Brain microvascular endothelial cell (primary cell): Measurements from ENCODE around the gene GPALPP1.
A peak's percentile ranks its signal among the peaks of the same experiment; 100 is the strongest.

Experiments
- DNase-seq: peaks from one replicate; pipeline ENCODE4 v3.0.0-alpha.2; 2020
- H3K27ac ChIP-seq: fragments of 250-450 bp; sonication (Bioruptor Pico); 2 replicates; pipeline ENCODE4 v1.5.1; 2020; ENCODE audit warnings: mild to moderate bottlenecking, moderate library complexity
- H3K27me3 ChIP-seq: fragments of 250-450 bp; sonication (Bioruptor Pico); replicated peaks from 2 replicates; pipeline ENCODE4 v1.5.1; 2020; ENCODE audit warnings: mild to moderate bottlenecking
- H3K36me3 ChIP-seq: fragments of 250-450 bp; sonication (Bioruptor Pico); replicated peaks from 2 replicates; pipeline ENCODE4 v1.5.1; 2020; ENCODE audit warnings: mild to moderate bottlenecking
- H3K4me3 ChIP-seq: 2 replicates; pipeline ENCODE4 v1.5.1; 2011; ENCODE audit warnings: low read depth, mild to moderate bottlenecking, control low read depth, low read length, moderate library complexity
- in situ Hi-C: cut with HindIII; loops from 2 replicates; pipeline ENCODE4 v1.10.0; 2017; ENCODE audit warnings: low sequenced_read_pairs, low pct_ligation_motif_present
- TF ChIP-seq, protein P1 (sequence below): IDR thresholded peaks from 2 replicates; pipeline ENCODE4 v1.5.1; 2011; ENCODE audit warnings: low read depth, mild to moderate bottlenecking, moderate library complexity, low read length, control low read depth, inconsistent platforms; ENCODE audit errors: missing control alignments

GPALPP1 gene

DNA sequence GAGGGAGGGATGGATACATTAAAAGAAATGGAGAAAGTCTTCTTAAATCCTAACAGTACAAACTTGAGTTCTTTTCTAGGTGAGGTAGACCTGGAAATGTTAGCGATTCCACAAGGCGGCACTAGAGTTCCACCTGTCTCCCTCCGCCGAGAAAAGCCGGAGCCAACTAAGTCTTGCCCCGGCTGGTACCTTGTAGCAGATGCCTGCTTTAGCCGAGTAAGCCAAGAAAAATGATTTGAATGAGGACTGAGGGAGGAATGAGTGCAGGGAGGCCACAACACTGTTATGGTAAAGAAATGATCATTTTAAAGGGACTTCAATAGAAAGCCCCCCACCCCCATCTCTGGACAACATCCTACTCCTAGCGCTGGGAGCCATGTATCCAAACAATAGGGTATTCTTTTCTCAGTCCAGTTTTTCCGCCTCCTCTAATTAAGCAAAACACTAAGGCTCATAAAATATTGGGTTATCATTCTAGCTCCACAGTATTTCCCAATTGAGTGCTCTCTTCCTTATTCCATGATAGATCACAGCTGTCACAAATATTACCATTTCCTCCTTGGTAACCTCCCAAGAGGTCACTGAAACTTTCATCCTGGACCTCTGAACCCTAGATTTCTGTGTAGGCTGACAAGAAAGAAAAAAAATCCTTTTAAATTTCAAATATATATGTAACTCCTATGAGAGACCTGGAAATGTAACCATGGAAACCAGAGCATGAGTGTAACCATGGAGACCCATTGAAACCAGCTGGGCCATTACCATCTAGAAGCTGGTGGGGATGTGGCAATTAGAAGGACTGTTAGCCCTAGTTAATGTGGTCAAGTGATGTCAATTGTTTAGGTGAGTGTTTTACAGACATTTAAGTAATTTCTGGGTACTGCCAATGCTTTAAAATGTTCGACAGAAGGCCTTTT lies 58.3 kb downstream of the GPALPP1 start:
- TF ChIP-seq, protein P1, sequence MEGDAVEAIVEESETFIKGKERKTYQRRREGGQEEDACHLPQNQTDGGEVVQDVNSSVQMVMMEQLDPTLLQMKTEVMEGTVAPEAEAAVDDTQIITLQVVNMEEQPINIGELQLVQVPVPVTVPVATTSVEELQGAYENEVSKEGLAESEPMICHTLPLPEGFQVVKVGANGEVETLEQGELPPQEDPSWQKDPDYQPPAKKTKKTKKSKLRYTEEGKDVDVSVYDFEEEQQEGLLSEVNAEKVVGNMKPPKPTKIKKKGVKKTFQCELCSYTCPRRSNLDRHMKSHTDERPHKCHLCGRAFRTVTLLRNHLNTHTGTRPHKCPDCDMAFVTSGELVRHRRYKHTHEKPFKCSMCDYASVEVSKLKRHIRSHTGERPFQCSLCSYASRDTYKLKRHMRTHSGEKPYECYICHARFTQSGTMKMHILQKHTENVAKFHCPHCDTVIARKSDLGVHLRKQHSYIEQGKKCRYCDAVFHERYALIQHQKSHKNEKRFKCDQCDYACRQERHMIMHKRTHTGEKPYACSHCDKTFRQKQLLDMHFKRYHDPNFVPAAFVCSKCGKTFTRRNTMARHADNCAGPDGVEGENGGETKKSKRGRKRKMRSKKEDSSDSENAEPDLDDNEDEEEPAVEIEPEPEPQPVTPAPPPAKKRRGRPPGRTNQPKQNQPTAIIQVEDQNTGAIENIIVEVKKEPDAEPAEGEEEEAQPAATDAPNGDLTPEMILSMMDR, result peak; percentile 88
- DNase-seq, result peak; percentile 76
- Histone ChIP-seq H3K4me3 (peak overlapping the region; percentile 52), H3K27me3 (no peaks in the 10 kb centered on the region), H3K36me3 (no peaks in the 10 kb centered on the region), H3K27ac (no peak overlapping the region)
- in situ Hi-C loops, result loop anchor here (25.0 kb wide), 1 partner anchor 240 kb away; no protein-coding TSS in a partner anchor

DNA sequence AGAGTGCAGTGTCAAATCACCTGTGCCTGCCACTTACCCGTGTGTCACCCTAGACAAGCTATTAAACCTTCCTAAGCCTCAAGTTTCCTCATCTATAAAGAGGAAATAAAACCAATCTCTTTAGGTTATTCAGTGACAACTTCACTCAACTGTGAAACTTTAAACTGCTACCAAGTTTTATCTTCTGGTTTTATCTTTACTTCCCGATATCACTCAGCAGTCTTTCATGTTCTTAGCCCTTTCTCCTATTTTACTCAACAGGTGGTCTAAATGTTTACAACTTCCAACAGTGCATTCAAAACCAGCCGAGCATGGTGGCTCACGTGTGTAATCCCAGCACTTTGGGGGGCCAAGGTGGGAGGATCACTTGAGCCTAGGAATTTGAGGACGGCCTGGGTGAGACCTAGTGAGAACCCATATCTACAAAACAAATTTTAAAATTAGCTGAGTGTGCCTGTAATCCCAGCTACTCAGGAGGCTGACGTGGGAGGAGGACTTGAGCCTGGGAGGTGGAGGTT lies 59.6 kb downstream of the GPALPP1 start:
- Histone ChIP-seq H3K36me3 (no peaks in the 10 kb centered on the region), H3K27me3 (no peaks in the 10 kb centered on the region), H3K27ac (no peak overlapping the region), H3K4me3 (no peak overlapping the region)
- TF ChIP-seq, protein P1, result no peak
- DNase-seq, result no peak
- in situ Hi-C loops, result loop anchor here (25.0 kb wide), 1 partner anchor 238 kb away; no protein-coding TSS in a partner anchor

DNA sequence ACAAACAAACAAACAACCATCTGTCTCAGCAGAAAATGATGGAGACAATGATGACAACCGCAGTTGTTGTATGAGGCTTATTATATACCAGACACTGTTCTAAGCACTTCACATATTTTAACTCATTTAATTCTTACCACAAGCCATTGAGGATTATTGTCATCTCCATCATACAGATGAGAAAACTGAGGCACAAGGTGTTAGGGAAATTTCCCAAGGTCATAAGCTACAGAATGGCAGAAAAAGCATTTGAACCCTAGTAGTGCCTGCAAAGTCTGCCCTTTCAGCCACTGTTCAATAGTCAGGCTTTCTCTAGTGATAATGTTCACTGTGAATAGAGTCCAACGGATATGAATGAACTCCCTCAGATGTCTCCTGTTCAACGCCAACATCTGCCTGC lies 60.1 kb downstream of the GPALPP1 start:
- no peak overlapping the region for H3K4me3 ChIP-seq
- in situ Hi-C loops, result loop anchor here (25.0 kb wide), 1 partner anchor 238 kb away; no protein-coding TSS in a partner anchor
- no peaks in the 10 kb centered on the region for H3K36me3 ChIP-seq
- H3K27me3 ChIP-seq, result no peaks in the 10 kb centered on the region
- no peak for DNase-seq
- no peak overlapping the region for H3K27ac ChIP-seq
- TF ChIP-seq, protein P1, result no peak

DNA sequence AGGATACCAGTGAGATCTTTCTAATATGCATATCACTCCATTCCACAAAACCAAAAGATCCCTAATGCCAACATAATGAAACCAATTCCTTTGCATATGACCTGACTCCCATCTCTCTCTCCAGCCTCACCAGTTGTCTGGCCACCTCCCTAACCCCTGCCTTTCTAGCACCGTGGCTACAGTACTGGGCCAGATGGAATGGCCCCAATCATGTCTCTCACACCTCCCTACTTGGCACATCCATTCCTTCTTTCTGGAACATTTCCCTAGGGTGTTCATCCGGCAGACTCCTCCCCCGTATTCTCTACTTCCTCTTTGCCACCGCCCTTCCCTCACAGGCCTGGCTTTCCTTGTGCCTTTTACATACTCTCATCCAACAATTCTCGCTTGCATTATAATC lies 62.0 kb downstream of the GPALPP1 start:
- TF ChIP-seq, protein P1, result no peak
- in situ Hi-C loops, result no loop called here
- no peaks in the 10 kb centered on the region for H3K36me3 ChIP-seq
- no peak overlapping the region for H3K4me3 ChIP-seq
- DNase-seq, result no peak
- no peak overlapping the region for H3K27ac ChIP-seq
- H3K27me3 ChIP-seq, result no peaks in the 10 kb centered on the region

DNA sequence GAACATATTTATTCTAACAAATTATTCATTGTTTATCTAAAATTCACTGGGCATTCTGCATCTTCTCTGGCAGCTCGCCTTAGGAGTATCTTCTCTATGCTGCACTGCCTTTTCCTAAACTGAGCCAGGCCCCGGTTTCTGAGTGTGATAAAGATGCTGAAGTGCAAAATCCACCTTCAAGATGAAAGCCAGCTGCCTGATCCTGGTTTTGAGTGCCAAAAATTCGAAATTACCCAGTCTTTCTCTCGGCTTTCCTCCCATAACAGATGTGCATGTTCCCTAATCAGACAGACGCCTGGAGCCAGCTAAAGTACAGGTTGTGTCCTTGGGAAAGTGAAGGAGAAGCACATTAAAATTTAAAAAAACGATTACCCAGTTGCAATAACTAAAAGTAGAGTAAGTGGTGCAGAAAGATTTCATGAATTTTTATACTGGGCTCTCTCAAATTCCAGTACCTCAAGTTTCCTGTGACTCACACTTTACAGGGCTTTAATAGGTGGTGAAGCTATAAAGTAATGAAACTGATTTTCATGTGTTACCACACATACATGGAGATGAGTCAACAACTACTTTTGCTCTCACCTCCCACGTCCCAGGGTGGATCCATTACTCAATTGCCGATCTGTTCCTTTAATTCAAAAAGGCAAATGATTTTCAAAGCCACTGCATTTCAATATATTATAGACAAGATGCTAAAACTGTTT lies 66.0 kb downstream of the GPALPP1 start:
- in situ Hi-C loops, result no loop called here
- Histone ChIP-seq H3K27ac (no peak overlapping the region), H3K4me3 (no peak overlapping the region), H3K36me3 (no peaks in the 10 kb centered on the region), H3K27me3 (no peaks in the 10 kb centered on the region)
- TF ChIP-seq, protein P1, result no peak
- DNase-seq, result peak; percentile 73
